ENCODE results near the gene BAHCC1.
"Not testable (repeated sequence)": the region's sequence is repeated elsewhere in the genome, so short reads cannot be mapped to it uniquely, and the experiment has no call there.

The BAHCC1 gene

DNA sequence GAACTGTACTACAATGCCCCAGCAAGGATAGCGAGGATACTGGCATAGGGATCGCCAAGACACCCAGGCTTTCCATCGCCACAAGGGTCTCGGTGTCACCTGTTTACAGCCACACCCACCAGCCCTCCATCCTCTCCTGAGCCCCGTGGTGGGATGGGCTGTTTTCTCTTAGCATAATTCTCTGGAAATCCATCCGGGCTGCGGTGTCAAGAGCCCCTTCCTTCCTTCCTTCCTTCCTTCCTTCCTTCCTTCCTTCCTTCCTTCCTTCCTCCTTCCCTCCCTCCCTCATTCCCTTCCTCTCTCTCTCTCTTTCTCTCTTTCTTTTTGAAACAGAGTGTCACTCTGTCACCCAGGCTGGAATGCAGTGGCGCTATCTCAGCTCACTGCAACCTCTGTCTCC is 36.0 kb upstream of the BAHCC1 start (continued):
- no peak for TF ChIP-seq CSRNP3 (CRISPR knock-in tag; IDR thresholded peaks at IDR 0.05)

DNA sequence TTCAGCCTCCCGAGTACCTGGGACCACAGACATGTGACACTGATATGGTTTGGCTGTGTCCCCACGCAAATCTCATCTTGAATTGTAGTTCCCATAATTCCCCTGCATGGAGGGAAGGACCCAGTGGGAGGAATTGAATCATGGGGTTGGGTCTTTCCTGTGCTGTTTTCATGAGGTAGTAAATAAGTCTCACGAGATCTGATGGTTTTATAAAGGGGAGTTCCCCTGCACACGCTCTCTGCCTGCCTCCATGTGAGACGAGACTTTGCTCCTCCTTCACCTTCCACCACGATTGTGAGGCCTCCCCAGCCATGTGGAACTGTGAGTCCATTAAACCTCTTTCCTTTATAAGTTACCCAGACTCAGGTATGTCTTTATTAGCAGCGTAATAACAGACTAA is 33.3 kb upstream of the BAHCC1 start:
- not testable (repeated sequence) for ATAC-seq

DNA sequence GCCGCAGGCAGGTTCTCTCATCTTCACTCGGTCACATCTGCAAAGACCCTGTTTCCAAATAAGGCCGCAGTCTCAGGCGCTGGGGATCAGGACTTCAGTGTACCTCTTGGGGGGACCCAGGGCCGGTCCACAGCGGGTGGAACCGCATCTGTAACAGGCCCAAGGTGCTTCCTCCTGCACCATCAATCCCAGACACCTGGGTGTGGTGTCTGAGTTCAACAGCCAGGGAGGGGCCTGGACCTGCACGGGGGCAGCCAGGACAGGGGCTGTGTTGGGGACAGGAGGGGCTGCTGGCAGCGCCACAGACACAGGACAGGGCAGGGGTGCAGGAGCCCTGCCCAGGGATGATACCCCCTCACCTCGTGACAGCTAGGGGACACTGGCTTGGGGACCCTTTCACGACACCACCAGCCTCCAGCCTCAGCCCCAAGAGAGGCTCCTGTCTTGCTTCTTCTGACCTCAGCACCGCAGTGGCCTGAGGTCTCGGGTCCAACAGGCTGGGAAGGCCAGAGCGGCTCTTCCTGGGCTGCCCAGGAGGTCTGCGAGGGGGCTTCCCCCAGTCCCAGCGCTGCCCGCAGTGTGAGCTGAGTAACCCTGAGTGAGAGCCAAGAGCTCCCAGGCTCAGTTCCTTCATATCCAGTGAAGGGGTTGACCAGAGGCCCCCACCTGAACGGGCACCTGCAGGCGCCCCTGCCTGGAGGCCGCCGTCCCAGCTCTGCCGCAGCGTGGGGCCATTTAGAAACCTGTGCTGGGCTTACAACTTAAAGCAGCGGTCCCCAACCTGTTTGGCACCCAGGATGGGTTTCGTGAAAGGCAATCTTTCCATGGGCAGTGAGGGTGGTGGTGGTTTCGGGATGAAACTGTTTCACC is 30.7 kb upstream of the BAHCC1 start:
- no peak for ATAC-seq
- TF ChIP-seq TOX (CRISPR knock-in tag; IDR thresholded peaks at IDR 0.05; ENCODE audit: borderline replicate concordance) (no peak), ZC3H10 (CRISPR knock-in tag; IDR thresholded peaks at IDR 0.05) (no peak), ZNF8 (CRISPR knock-in tag; IDR thresholded peaks at IDR 0.05) (no peak), TCF4 (CRISPR knock-in tag; IDR thresholded peaks at IDR 0.05; ENCODE audit: borderline replicate concordance) (no peak), BACH2 (CRISPR knock-in tag; IDR thresholded peaks at IDR 0.05; ENCODE audit: borderline replicate concordance) (no peak), GLIS3 (CRISPR knock-in tag; IDR thresholded peaks at IDR 0.05) (no peak), ZFP30 (CRISPR knock-in tag; IDR thresholded peaks at IDR 0.05) (no peak), CSDC2 (CRISPR knock-in tag; IDR thresholded peaks at IDR 0.05) (no peak), PATZ1 (CRISPR knock-in tag; IDR thresholded peaks at IDR 0.05; ENCODE audit: borderline replicate concordance) (no peak), CSRNP3 (CRISPR knock-in tag; IDR thresholded peaks at IDR 0.05) (no peak), ZNF70 (CRISPR knock-in tag; IDR thresholded peaks at IDR 0.05) (no peak), ISL1 (CRISPR knock-in tag; IDR thresholded peaks at IDR 0.05) (no peak), PPARA (CRISPR knock-in tag; IDR thresholded peaks at IDR 0.05; ENCODE audit: borderline replicate concordance) (no peak), RARB (CRISPR knock-in tag; IDR thresholded peaks at IDR 0.05) (no peak), ZNF565 (CRISPR knock-in tag; conservative IDR thresholded peaks at IDR 0.05; ENCODE audit: low read depth) (no peak), ZFP3 (CRISPR knock-in tag; IDR thresholded peaks at IDR 0.05) (no peak), POU6F1 (CRISPR knock-in tag; IDR thresholded peaks at IDR 0.05; ENCODE audit: borderline replicate concordance, low read depth) (no peak), ESRRG (CRISPR knock-in tag; IDR thresholded peaks at IDR 0.05) (no peak)
- TF ChIP-seq, protein P1, sequence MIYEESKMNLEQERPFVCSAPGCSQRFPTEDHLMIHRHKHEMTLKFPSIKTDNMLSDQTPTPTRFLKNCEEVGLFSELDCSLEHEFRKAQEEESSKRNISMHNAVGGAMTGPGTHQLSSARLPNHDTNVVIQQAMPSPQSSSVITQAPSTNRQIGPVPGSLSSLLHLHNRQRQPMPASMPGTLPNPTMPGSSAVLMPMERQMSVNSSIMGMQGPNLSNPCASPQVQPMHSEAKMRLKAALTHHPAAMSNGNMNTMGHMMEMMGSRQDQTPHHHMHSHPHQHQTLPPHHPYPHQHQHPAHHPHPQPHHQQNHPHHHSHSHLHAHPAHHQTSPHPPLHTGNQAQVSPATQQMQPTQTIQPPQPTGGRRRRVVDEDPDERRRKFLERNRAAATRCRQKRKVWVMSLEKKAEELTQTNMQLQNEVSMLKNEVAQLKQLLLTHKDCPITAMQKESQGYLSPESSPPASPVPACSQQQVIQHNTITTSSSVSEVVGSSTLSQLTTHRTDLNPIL (CRISPR knock-in tag; IDR thresholded peaks at IDR 0.05; ENCODE audit: low read depth): no peak
- TF ChIP-seq, protein P2, sequence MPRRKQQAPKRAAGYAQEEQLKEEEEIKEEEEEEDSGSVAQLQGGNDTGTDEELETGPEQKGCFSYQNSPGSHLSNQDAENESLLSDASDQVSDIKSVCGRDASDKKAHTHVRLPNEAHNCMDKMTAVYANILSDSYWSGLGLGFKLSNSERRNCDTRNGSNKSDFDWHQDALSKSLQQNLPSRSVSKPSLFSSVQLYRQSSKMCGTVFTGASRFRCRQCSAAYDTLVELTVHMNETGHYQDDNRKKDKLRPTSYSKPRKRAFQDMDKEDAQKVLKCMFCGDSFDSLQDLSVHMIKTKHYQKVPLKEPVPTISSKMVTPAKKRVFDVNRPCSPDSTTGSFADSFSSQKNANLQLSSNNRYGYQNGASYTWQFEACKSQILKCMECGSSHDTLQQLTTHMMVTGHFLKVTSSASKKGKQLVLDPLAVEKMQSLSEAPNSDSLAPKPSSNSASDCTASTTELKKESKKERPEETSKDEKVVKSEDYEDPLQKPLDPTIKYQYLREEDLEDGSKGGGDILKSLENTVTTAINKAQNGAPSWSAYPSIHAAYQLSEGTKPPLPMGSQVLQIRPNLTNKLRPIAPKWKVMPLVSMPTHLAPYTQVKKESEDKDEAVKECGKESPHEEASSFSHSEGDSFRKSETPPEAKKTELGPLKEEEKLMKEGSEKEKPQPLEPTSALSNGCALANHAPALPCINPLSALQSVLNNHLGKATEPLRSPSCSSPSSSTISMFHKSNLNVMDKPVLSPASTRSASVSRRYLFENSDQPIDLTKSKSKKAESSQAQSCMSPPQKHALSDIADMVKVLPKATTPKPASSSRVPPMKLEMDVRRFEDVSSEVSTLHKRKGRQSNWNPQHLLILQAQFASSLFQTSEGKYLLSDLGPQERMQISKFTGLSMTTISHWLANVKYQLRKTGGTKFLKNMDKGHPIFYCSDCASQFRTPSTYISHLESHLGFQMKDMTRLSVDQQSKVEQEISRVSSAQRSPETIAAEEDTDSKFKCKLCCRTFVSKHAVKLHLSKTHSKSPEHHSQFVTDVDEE (CRISPR knock-in tag; IDR thresholded peaks at IDR 0.05): no peak

Measured in SK-N-SH treated with all-trans-retinoic acid at 6 μM for 48 hours (cell line).